PC-3 (cell line): Measurements from ENCODE around the gene TANC1. TPM values are rescaled to one million over a fixed set of nuclear protein-coding genes. Genes with fewer than 3 reads are reported as not detected.
A peak's percentile ranks its signal among the peaks of the same experiment; 100 is the strongest.

ENCODE experiments used
- ATAC-seq: fragments of 200-7000 bp; cut with Tn5 transposase; 2 replicates; pipeline ENCODE4 v1.9.1; 2020; ENCODE audit warnings: mild to moderate bottlenecking, moderate library complexity
- BruUV-seq: library from RNA; stranded (reverse); fragments of 400-500 nt; replicated peaks from 2 replicates; lab custom pipeline; 2021; lab: Mats Ljungman, UMichigan
- CTCF ChIA-PET: fragments of 300-600 bp; sonication (Branson Sonifier 250); formaldehyde crosslinking; loops from one replicate; lab custom pipeline; 2022; ENCODE audit warnings: antibody characterized with exemption; lab: Charles Lee
- POLR2A ChIA-PET: fragments of 300-600 bp; sonication (Branson Sonifier 250); formaldehyde crosslinking; loops from one replicate; lab custom pipeline; 2022; ENCODE audit warnings: antibody characterized with exemption; ENCODE audit not compliant: unreplicated experiment; lab: Charles Lee
- DNase-seq: peaks from one replicate; pipeline ENCODE4 v3.0.0-alpha.2; 2015
- H2AFZ ChIP-seq: fragments of 300-600 bp; sonication (generic); 2 replicates; pipeline ENCODE4 v1.6.0; 2016; ENCODE audit warnings: antibody characterized with exemption, low read length
- H3F3A ChIP-seq: fragments of 300-600 bp; sonication (generic); one replicate; pipeline ENCODE4 v1.6.0; 2017; ENCODE audit warnings: antibody characterized with exemption, low read length, control low read depth, mild to moderate bottlenecking; ENCODE audit not compliant: unreplicated experiment
- H3K27ac ChIP-seq: fragments of 300-600 bp; sonication (generic); 2 replicates; pipeline ENCODE4 v1.5.1; 2016; ENCODE audit warnings: mild to moderate bottlenecking, low read length
- H3K27me3 ChIP-seq: fragments of 300-600 bp; sonication (generic); 2 replicates; pipeline ENCODE4 v1.6.1; 2016; ENCODE audit warnings: low read length, mixed read lengths
- H3K36me3 ChIP-seq: fragments of 300-600 bp; sonication (generic); 2 replicates; pipeline ENCODE4 v1.6.1; 2016; ENCODE audit warnings: low read depth, mixed run types, low read length, mixed read lengths
- H3K4me1 ChIP-seq: fragments of 300-600 bp; sonication (generic); 2 replicates; pipeline ENCODE4 v1.5.1; 2016; ENCODE audit warnings: low read length; ENCODE audit not compliant: insufficient read depth
- H3K4me2 ChIP-seq: fragments of 300-600 bp; sonication (generic); 2 replicates; pipeline ENCODE4 v1.6.0; 2016; ENCODE audit warnings: low read length
- H3K4me3 ChIP-seq: fragments of 300-600 bp; sonication (generic); 2 replicates; pipeline ENCODE4 v1.5.1; 2016; ENCODE audit warnings: mild to moderate bottlenecking, low read length, mixed read lengths
- H3K79me2 ChIP-seq: fragments of 300-600 bp; sonication (generic); 2 replicates; pipeline ENCODE4 v1.6.1; 2017; ENCODE audit warnings: low read length, mixed read lengths
- H3K9ac ChIP-seq: fragments of 300-600 bp; sonication (generic); 2 replicates; pipeline ENCODE4 v1.6.0; 2016; ENCODE audit warnings: mild to moderate bottlenecking, low read length
- H3K9me2 ChIP-seq: fragments of 300-600 bp; sonication (generic); replicated peaks from 2 replicates; pipeline ENCODE4 v1.6.1; 2016; ENCODE audit warnings: mixed run types, low read length, mixed read lengths
- H3K9me3 ChIP-seq: fragments of 300-600 bp; sonication (generic); 2 replicates; pipeline ENCODE4 v1.6.1; 2016; ENCODE audit warnings: low read length, mixed read lengths
- H4K20me1 ChIP-seq: fragments of 300-600 bp; sonication (generic); 2 replicates; pipeline ENCODE4 v1.6.1; 2016; ENCODE audit warnings: low read length, mixed read lengths
- EZH2 ChIP-seq: fragments of 300-600 bp; sonication (generic); IDR thresholded peaks from one replicate; pipeline ENCODE4 v1.6.1; 2017; ENCODE audit warnings: antibody characterized with exemption, mild to moderate bottlenecking, low read length; ENCODE audit not compliant: unreplicated experiment
- EZH2phosphoT487 ChIP-seq: fragments of 300-600 bp; sonication (generic); IDR thresholded peaks from 2 replicates; pipeline ENCODE4 v1.6.1; 2018; ENCODE audit warnings: mild to moderate bottlenecking, antibody characterized with exemption, low read length, borderline replicate concordance
- intact Hi-C: fragments of 100-400 bp; cut with micrococcal nuclease; formaldehyde crosslinking; loops from 2 replicates; pipeline ENCODE4 v1.9.0; 2023
- total RNA-seq: library from RNA; depleted of rRNA; stranded (reverse); fragments of >200 nt; gene quantifications from 2 replicates; pipeline ENCODE4 v1.2.3, GENCODE V29; 2014
- TF ChIP-seq, protein P1 (sequence below): fragments of 300-600 bp; sonication (generic); conservative IDR thresholded peaks from 2 replicates; pipeline ENCODE4 v1.5.1; 2017; ENCODE audit warnings: antibody characterized with exemption, low read depth, mild to moderate bottlenecking, low read length

Gene TANC1
- total RNA-seq, 1 experiment from 2014 or later, result 17.6 TPM

DNA sequence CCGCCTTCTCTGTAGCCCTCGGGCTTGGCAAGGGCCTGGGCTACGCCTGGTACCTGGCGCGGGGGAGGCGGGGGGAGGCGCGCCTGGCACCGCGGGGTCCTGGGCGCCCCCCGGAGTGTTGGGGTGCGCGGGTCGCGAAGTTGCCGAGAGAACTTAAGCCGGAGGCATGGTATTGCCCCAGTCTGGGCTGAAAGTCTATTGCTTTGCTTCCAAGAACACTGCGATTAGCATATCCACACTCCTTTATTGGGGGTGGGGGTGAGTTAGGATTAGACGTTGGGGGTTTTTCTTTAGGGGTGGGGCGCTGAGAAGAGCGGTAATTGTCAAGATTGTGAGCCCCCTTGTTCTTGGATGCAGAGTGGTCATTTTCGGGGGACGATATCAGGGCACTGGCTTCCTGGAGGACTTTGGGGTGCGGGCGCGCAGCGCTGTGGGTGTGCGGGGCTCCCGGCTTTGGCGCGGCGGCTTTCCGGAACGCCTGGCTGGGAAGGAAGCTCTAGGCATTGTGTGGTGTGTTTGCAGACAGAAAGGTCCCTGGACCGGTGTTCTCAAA, 798 bp downstream of the TANC1 start:
- peak; percentile 1 for ATAC-seq
- Histone ChIP-seq H3K9ac (peak overlapping the region; percentile 82), H3K9me3 (no peaks in the 10 kb centered on the region), H3K36me3 (no peaks in the 10 kb centered on the region), H4K20me1 (peaks cover 4% of the 10 kb centered on the region; the same call in 1 of the 2 replicates), H3K9me2 (no peaks in the 10 kb centered on the region), H3F3A (no peaks in the 10 kb centered on the region), H3K4me1 (peaks cover 45% of the 10 kb centered on the region), H3K27ac (peak overlapping the region; percentile 48), H3K4me2 (peak overlapping the region; percentile 98), H3K4me3 (peak overlapping the region; percentile 77), H2AFZ (peak overlapping the region; percentile 69), H3K27me3 (no peaks in the 10 kb centered on the region), H3K79me2 (peaks cover 57% of the 10 kb centered on the region)
- DNase-seq, result no peak
- TF ChIP-seq EZH2 (no peak), EZH2phosphoT487 (no peak)
- TF ChIP-seq, protein P1, sequence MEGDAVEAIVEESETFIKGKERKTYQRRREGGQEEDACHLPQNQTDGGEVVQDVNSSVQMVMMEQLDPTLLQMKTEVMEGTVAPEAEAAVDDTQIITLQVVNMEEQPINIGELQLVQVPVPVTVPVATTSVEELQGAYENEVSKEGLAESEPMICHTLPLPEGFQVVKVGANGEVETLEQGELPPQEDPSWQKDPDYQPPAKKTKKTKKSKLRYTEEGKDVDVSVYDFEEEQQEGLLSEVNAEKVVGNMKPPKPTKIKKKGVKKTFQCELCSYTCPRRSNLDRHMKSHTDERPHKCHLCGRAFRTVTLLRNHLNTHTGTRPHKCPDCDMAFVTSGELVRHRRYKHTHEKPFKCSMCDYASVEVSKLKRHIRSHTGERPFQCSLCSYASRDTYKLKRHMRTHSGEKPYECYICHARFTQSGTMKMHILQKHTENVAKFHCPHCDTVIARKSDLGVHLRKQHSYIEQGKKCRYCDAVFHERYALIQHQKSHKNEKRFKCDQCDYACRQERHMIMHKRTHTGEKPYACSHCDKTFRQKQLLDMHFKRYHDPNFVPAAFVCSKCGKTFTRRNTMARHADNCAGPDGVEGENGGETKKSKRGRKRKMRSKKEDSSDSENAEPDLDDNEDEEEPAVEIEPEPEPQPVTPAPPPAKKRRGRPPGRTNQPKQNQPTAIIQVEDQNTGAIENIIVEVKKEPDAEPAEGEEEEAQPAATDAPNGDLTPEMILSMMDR, result no peak
- no TSS peak for BruUV-seq
- intact Hi-C loops, result loop anchor here (2.0 to 5.0 kb wide), 4 partner anchors 47 to 150 kb away; no protein-coding TSS in a partner anchor
- POLR2A ChIA-PET, result interaction anchor here (0.7 kb wide), 1 partner anchor 829 kb away, joined by 3 read pairs; the partner anchor contains the start of gene CD302
- CTCF ChIA-PET, result interaction anchor here (1.4 to 1.5 kb wide), 2 partner anchors 67 to 150 kb away, joined by 3 read pairs; no protein-coding TSS in a partner anchor

GRCh38 chr2:158969715-158970240, 1.3 kb downstream of the TANC1 start:
- POLR2A ChIA-PET, result interaction anchor here (0.7 kb wide), 2 partner anchors 75 to 828 kb away, joined by 3 read pairs; partner anchors contain the start of gene CD302
- H3K4me3 ChIP-seq, result peak overlapping the region; percentile 77
- no peaks in the 10 kb centered on the region for H3K9me2 ChIP-seq
- peak; percentile 8; the same call in 1 of the 2 replicates for ATAC-seq
- H4K20me1 ChIP-seq, result peaks cover 4% of the 10 kb centered on the region; the same call in 1 of the 2 replicates
- H3K36me3 ChIP-seq, result no peaks in the 10 kb centered on the region
- intact Hi-C loops, result loop anchor here (2.0 to 5.0 kb wide), 5 partner anchors 25 to 149 kb away; no protein-coding TSS in a partner anchor
- peaks cover 45% of the 10 kb centered on the region for H3K4me1 ChIP-seq
- CTCF ChIA-PET, result interaction anchor here (0.6 to 1.5 kb wide), 3 partner anchors 58 to 149 kb away, joined by 3 read pairs; no protein-coding TSS in a partner anchor
- DNase-seq, result peak; percentile 48
- H3F3A ChIP-seq, result no peaks in the 10 kb centered on the region
- peak overlapping the region; percentile 48 for H3K27ac ChIP-seq
- peak overlapping the region; percentile 98 for H3K4me2 ChIP-seq
- TSS peak; percentile 68 for BruUV-seq
- peaks cover 63% of the 10 kb centered on the region for H3K79me2 ChIP-seq
- H3K9me3 ChIP-seq, result no peaks in the 10 kb centered on the region
- H2AFZ ChIP-seq, result peak overlapping the region; percentile 69
- H3K27me3 ChIP-seq, result no peaks in the 10 kb centered on the region
- TF ChIP-seq, protein P1, result no peak
- no peak for TF ChIP-seq EZH2
- TF ChIP-seq EZH2phosphoT487, result no peak
- H3K9ac ChIP-seq, result peak overlapping the region; percentile 82
